Tibial nerve (tissue), 3 donors: ENCODE results near the gene SLC35A2.

Source experiments
- POLR2A ChIP-seq, 2 donors: fragments of 450-650 bp; IDR thresholded peaks; one replicate each; pipeline ENCODE4 v1.6.1; 2017; ENCODE audit warnings: antibody characterized with exemption in 2 of 2, mild to moderate bottlenecking in 2 of 2, moderate library complexity in 2 of 2
- TF ChIP-seq, protein P1 (sequence below), 5 experiments: fragments of 200-600 bp in 3 of 5; fragments of 450-650 bp in 2 of 5; sonication (generic) in 3 of 5; IDR thresholded peaks; one replicate each; pipeline ENCODE4 v1.5.1; 2016 to 2019; ENCODE audit warnings: antibody characterized with exemption in 5 of 5, mild to moderate bottlenecking in 3 of 5, moderate library complexity in 2 of 5

DNA sequence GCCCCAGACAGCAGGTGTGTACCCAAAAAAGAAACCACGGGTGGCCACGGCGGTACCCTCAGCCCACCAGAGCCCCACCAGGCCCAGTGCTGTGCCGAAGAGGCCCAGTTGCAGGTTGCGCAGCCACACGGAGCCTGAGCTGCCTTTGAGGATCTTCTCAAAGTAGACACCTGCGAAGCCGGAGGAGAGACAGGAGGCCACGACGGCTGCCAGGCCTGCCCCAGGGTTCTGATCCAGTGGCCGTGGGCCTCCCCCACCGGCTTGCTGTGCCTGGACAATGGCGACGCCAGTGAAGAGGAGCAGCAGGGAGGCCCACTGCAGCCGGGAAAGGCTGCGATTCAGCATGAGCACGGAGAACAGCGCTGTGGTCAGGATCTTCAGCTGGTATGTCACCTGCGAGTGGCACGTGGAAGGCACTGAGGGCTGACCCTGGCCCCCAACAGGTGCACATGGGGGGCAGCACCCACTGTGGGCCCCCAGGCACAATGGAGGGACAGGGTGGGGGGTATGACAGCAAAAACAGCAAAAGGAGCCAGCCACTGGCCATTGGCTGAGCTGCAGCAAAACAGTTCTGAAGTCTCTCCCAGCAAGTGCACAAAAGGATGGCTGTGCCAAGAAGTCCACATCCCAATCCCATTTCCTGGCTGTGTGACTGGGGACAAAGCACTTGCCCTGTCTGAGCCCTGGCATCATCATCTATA, 6.2 kb downstream of the SLC35A2 start:
- TF ChIP-seq, protein P1, sequence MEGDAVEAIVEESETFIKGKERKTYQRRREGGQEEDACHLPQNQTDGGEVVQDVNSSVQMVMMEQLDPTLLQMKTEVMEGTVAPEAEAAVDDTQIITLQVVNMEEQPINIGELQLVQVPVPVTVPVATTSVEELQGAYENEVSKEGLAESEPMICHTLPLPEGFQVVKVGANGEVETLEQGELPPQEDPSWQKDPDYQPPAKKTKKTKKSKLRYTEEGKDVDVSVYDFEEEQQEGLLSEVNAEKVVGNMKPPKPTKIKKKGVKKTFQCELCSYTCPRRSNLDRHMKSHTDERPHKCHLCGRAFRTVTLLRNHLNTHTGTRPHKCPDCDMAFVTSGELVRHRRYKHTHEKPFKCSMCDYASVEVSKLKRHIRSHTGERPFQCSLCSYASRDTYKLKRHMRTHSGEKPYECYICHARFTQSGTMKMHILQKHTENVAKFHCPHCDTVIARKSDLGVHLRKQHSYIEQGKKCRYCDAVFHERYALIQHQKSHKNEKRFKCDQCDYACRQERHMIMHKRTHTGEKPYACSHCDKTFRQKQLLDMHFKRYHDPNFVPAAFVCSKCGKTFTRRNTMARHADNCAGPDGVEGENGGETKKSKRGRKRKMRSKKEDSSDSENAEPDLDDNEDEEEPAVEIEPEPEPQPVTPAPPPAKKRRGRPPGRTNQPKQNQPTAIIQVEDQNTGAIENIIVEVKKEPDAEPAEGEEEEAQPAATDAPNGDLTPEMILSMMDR (IDR thresholded peaks at IDR 0.05) = no peak
- TF ChIP-seq POLR2A (IDR thresholded peaks at IDR 0.05) = no peak
